NCI-H345 treated with DMSO at 0.1 percent for 48 hours (cell line): ENCODE data around the gene WDR91.

Source experiments
- DNase-seq: peaks from one replicate; lab custom pipeline; 2025; ENCODE audit not compliant: unreplicated experiment; lab: John Stamatoyannopoulos, UW

WDR91 gene

DNA sequence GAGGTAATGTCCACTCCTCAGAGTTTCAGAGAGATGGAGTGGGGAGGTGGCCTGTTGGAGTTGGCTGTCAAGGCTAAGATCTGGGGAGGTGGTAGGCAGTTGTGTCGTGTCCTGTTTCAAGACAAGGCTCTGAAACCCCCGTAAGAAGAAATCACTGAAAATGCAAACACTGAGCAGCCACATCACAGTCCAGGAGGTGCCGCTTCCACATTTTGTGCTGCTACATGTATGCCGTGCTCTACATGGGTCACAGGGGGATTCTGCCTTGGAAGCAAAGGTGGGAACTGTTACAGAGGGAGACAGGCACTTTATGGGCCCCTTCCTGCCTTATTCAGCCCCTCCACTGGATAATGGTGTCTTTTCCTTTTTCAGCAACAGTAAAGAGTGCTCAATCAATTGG is 11.9 kb downstream of the WDR91 start:
- DNase-seq = no peak

GRCh38 chr7:135197906-135198655 is 13.2 kb downstream of the WDR91 start:
- DNase-seq = no peak

DNA sequence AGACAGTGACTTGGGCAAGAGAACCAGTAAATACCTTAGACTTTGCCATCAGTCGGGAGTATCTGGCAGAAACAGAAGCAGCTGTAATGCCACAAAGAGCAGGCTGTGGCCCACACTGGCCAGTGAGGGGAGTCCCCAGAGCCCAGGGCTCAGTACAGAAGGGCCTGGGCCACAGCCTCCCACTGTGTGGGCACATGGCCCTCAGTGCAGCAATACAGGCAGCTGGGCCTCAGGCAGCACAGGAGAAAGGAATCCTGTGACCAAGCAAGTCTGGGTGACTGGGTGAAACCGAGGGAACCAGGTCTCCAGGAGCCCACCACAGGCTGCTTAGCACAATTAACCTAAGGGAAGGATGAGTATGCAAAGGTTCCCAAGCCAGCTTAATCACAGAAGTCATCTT is 14.0 kb downstream of the WDR91 start:
- no peak for DNase-seq

GRCh38 chr7:135195968-135196629 is 15.2 kb downstream of the WDR91 start:
- no peak for DNase-seq

DNA sequence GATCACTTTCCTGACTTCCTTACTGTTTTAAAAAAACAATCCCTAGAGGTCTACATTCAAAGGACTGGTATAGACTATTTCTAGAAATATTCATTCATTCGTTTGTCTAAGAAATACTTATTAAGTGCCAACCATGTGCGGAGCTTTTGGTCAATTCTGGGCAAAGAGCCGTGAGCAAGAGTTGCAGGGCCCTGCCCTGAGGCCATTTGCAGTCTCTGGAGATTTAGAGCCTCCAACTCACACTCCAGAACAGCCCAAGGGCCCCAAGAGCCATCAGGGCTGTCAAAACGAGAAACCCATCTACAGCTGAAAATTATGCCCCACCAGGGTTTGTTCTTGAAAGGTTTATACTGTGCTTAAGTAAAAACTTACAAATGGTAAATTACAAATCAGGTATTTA is 16.2 kb downstream of the WDR91 start:
- no peak for DNase-seq

GRCh38 chr7:135194494-135195095 is 16.7 kb downstream of the WDR91 start:
- no peak for DNase-seq

- DNase-seq = no peak
Measured at GRCh38 chr7:135193615-135194081, 17.7 kb downstream of the WDR91 start.

- DNase-seq = no peak
Measured at GRCh38 chr7:135192914-135193536, 18.3 kb downstream of the WDR91 start.

DNA sequence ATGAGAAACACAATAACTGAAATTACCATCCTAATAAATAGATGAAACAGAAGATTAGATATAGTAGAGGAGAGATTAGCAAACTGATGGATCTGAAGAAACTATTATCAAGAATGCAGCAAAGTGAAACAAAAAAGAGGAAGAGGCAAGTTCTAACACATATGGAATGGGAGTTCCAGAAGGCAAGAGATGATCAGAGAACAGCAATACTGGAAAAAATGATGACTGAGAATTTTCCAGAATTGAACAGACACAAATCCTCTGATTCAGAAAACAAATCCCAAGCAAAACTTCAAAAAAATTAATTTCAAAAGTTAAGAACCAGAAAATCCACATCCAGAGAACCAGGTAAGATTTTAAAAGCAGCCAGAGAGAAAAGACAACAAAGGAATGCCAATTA is 20.6 kb downstream of the WDR91 start:
- no peak for DNase-seq

- no peak for DNase-seq
Measured at GRCh38 chr7:135189961-135190360, 21.4 kb downstream of the WDR91 start.

DNA sequence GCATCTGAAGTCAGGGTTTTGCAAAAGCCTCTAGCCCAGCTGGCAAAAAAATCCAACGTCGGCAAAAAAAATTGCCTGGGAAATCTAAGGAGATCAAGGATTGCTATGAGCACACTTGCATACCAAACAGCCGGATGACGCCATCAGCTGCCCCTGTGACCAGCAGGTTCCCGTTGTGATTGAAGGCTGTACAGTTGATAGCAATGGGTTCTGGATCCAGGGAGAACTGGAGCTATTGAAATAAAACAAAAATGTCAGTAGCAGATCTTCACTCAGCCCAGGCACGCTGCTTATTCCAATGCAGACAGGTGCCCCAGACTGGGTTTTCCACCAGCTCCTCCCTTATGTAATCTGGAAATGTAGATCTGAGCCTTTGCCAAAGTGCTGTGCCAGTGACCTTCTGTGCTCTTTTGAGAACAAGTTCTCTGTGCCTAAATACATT is 22.1 kb downstream of the WDR91 start:
- DNase-seq = no peak

- DNase-seq = no peak
Measured at GRCh38 chr7:135188298-135188984, 22.9 kb downstream of the WDR91 start.

DNA sequence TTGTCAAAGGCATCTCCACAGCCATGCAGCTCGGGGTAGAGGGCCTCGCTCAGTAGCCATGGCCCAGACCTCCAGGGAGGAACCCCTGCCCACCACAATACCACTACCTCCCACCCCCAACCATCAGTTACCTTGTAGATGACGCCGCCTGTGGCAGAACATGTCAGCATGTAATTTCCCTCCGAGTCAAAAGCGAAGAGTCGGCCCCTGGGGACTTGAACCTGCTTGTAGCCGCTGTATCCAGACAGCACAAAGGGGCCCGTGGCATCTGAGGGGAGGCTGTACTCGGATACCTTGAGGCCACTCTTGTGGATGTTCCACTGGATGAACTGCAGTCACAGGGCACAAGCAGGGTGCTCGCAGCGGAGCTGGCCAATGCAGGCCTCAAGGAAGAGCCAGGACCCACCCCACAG is 24.5 kb downstream of the WDR91 start:
- no peak for DNase-seq

DNA sequence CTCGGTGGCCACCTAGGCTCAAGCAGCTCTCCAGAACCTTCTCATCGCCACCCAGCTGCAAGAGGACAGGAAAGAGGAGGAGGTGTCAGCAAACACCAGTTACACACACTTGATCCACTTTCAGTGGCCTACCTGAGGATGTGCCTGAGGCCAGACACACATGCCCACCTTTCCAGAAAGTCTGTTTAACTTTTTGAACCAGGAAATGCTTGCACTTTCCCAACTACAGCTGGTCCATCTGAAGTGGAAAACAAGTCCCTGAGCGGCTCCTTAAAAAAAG is 25.1 kb downstream of the WDR91 start:
- DNase-seq = no peak

DNA sequence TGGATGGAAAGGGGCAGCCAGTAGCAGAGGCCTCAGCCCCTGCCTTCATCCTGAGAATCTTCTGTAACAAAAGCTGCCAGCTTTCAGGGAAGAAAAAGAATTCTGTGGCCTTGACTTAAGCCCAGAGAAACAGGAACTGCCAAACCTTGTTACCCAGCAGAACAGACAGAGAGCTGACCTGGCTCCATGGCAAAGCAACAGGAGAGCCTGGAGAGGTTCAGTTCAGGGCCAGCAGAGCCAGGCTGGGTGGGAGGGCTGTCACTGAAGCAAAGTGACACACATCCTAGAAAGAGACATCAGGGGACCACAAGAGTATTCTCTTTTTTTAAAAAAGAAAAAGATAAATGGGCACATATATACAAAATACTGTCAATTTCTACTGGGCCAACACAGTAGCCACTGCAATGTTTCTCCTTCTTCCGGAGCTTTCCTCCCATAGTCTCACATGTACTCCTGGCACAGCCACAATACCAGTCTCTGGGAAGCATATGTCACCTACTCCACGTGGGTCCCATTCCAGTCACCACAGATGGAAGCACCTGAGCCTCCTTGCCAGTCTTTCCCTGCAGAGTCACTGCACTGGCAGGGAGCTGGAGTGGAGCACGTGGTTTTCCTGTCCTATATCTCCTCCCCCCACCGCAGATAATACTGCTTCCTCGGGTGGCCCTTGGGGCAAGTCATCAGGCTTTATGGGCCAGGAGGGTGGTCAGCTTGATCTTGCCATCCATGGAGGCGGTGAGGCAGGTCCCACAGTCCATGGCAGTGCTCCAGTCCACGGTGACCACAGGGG is 25.7 kb downstream of the WDR91 start:
- DNase-seq = no peak

GRCh38 chr7:135184254-135184841 is 27.0 kb downstream of the WDR91 start:
- DNase-seq = no peak

DNA sequence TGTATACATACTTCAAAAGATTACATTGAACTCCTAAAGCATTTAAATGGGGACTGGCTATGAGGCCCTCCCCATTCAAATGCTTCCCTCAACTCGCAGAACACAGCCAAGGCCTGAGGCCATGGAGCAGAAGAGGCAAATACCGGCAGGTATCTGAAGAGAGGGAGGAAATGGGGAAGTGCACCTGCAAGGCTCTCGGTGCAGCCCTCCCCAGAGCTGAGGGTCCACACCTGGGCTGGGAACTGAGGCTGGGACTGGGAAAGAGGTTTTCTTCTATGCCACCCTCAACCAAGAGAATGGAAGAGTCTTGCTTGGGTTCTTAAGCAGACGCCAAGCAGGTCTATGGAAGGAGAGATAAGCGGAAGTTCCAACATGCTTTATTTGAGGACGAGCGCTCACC is 27.8 kb downstream of the WDR91 start:
- no peak for DNase-seq

- DNase-seq = no peak
Measured at GRCh38 chr7:135181929-135182678, 29.2 kb downstream of the WDR91 start.

- no peak for DNase-seq
Measured at GRCh38 chr7:135181261-135181928, 29.9 kb downstream of the WDR91 start.
